Measurements from ENCODE around the gene TBX2. TPM values are rescaled to one million over a fixed set of nuclear protein-coding genes. Genes with fewer than 3 reads are reported as not detected.
A peak's percentile ranks its signal among the peaks of the same experiment; 100 is the strongest.
"Not testable (repeated sequence)": the region's sequence is repeated elsewhere in the genome, so short reads cannot be mapped to it uniquely, and the experiment has no call there.

The TBX2 gene
- total and polyA plus RNA-seq, 10 of the 15 experiments (the other 5 are each of a cell fraction or from before 2014, with no cell fraction given): 0.13 TPM; not detected in 9

GRCh38 chr17:61449140-61449539 is 49.5 kb downstream of the TBX2 start:
- ChIA-PET CTCF (interaction anchor here (0.7 to 1.1 kb wide), 3 partner anchors 10 to 19 kb away, joined by 3 to 4 read pairs (median 3); no protein-coding TSS in a partner anchor), SMC1A (ENCODE audit: uncharacterized antibody, unreplicated experiment) (interaction anchor here (1.2 to 1.3 kb wide), 2 partner anchors 10 to 23 kb away, joined by 4 read pairs; no protein-coding TSS in a partner anchor)
- intact Hi-C loops (cut with micrococcal nuclease; ENCODE audit: unreplicated experiment); H3K4me2 ChIP-seq (ENCODE audit: control insufficient read depth, insufficient read depth); RAD21 ChIA-PET (ENCODE audit: unreplicated experiment); H3K4me3 ChIP-seq; BruUV-seq (replicated peaks); H3K79me2 ChIP-seq (ENCODE audit: control insufficient read depth, insufficient read depth, low read length); H3K9me3 ChIP-seq (replicated peaks; ENCODE audit: control insufficient read depth, insufficient read depth, low read length); DNase-seq (ENCODE audit: low read depth, low spot score); H3K9ac ChIP-seq (ENCODE audit: control insufficient read depth, insufficient read depth, low read length); H3K27ac ChIP-seq (ENCODE audit: control insufficient read depth, insufficient read depth); H2AFZ ChIP-seq (ENCODE audit: control insufficient read depth, low read depth, low read length); FAIRE-seq; H3K4me1 ChIP-seq (ENCODE audit: control insufficient read depth, insufficient read depth, low read length); ATAC-seq; POLR2A ChIA-PET; H3K36me3 ChIP-seq (ENCODE audit: control insufficient read depth in 2 of 2, insufficient read depth in 2 of 2, low read length in 1 of 2); in situ Hi-C loops (cut with MboI); H4K20me1 ChIP-seq (ENCODE audit: control insufficient read depth, insufficient read depth): not testable (repeated sequence)
- 63% methylated on average over 4 of the region's 4 CpGs for WGBS (ENCODE audit: insufficient coverage, insufficient replicate concordance, low lambda C conversion rate, missing lambda C conversion rate)
- 0 out of 2 replicates have a peak, but pooled peaks have one; percentile 10 for TF ChIP-seq NFXL1 (IDR thresholded peaks at IDR 0.05; ENCODE audit: borderline replicate concordance)
- H3K27me3 ChIP-seq (replicated peaks in 1 of 2; ENCODE audit: control insufficient read depth in 2 of 2, insufficient read depth in 2 of 2, low read length in 1 of 2): peaks cover 12 to 22% of the 10 kb centered on the region in 2 experiments

- no peak overlapping the region for H2AFZ ChIP-seq (ENCODE audit: control insufficient read depth, low read depth, low read length)
- no TSS peak for BruUV-seq (replicated peaks)
- in situ Hi-C loops (cut with MboI) (no loop called here), intact Hi-C loops (cut with micrococcal nuclease; ENCODE audit: unreplicated experiment) (no loop called here)
- SMC1A ChIA-PET (ENCODE audit: uncharacterized antibody, unreplicated experiment): interaction anchor here (1.2 kb wide), 1 partner anchor 10 kb away, joined by 4 read pairs; no protein-coding TSS in a partner anchor
- H3K4me3 ChIP-seq: no peak overlapping the region
- no peaks in the 10 kb centered on the region for H3K79me2 ChIP-seq (ENCODE audit: control insufficient read depth, insufficient read depth, low read length)
- H3K4me2 ChIP-seq (ENCODE audit: control insufficient read depth, insufficient read depth): no peak overlapping the region
- peaks cover 13 to 27% of the 10 kb centered on the region in 2 experiments for H3K27me3 ChIP-seq (replicated peaks in 1 of 2; ENCODE audit: control insufficient read depth in 2 of 2, insufficient read depth in 2 of 2, low read length in 1 of 2)
- H3K4me1 ChIP-seq (ENCODE audit: control insufficient read depth, insufficient read depth, low read length): no peaks in the 10 kb centered on the region
- no peak for DNase-seq (ENCODE audit: low read depth, low spot score)
- H3K9ac ChIP-seq (ENCODE audit: control insufficient read depth, insufficient read depth, low read length): no peak overlapping the region
- POLR2A ChIA-PET: no interaction called here
- ATAC-seq: no peak
- no peaks in the 10 kb centered on the region for H3K9me3 ChIP-seq (replicated peaks; ENCODE audit: control insufficient read depth, insufficient read depth, low read length)
- RAD21 ChIA-PET (ENCODE audit: unreplicated experiment): no interaction called here
- H3K36me3 ChIP-seq (ENCODE audit: control insufficient read depth in 2 of 2, insufficient read depth in 2 of 2, low read length in 1 of 2): no peaks in the 10 kb centered on the region
- H3K27ac ChIP-seq (ENCODE audit: control insufficient read depth, insufficient read depth): no peak overlapping the region
- no peak for FAIRE-seq
- H4K20me1 ChIP-seq (ENCODE audit: control insufficient read depth, insufficient read depth): no peaks in the 10 kb centered on the region
- WGBS (ENCODE audit: insufficient coverage, insufficient replicate concordance, low lambda C conversion rate, missing lambda C conversion rate): 41% methylated on average over 9 of the region's 9 CpGs
- CTCF ChIA-PET: interaction anchor here (0.7 to 1.1 kb wide), 3 partner anchors 9 to 167 kb away, joined by 3 to 4 read pairs (median 4); no protein-coding TSS in a partner anchor
- TF ChIP-seq ZNF217 (IDR thresholded peaks at IDR 0.05): no peak
- TF ChIP-seq TAF1 (IDR thresholded peaks at IDR 0.05; ENCODE audit: borderline replicate concordance, low read depth, low read length): no peak
- TF ChIP-seq NFXL1 (IDR thresholded peaks at IDR 0.05; ENCODE audit: borderline replicate concordance): peak; percentile 15; the same call in 1 of the 2 replicates
- no peak for TF ChIP-seq IRF5 (IDR thresholded peaks at IDR 0.05; ENCODE audit: borderline replicate concordance)
- no peak for TF ChIP-seq ZZZ3 (IDR thresholded peaks at IDR 0.05; ENCODE audit: control insufficient read depth, insufficient read length, low read depth)
- TF ChIP-seq HDAC6 (IDR thresholded peaks at IDR 0.05; ENCODE audit: unreplicated experiment): no peak
- TF ChIP-seq SRF (IDR thresholded peaks at IDR 0.05; ENCODE audit: low read depth in 2 of 2, low read length in 2 of 2): no peak
- TF ChIP-seq ZSCAN29 (IDR thresholded peaks at IDR 0.05): no peak
- no peak for TF ChIP-seq MTA2 (IDR thresholded peaks at IDR 0.05; ENCODE audit: low read depth)
- peak in 1 of 2 experiments; percentile 77; a peak in 2 of 4 replicates for TF ChIP-seq ETV6 (conservative IDR thresholded peaks at IDR 0.05 in 1 of 2, IDR thresholded peaks at IDR 0.05 in 1 of 2; ENCODE audit: borderline replicate concordance in 1 of 2, low read depth in 1 of 2)
- no peak for TF ChIP-seq TBL1XR1 (IDR thresholded peaks at IDR 0.05; ENCODE audit: low read depth, low read length)
Observed at GRCh38 chr17:61449707-61450640, 50.3 kb downstream of the TBX2 start.
